ENCODE results near the gene NCF1.
"Not testable (repeated sequence)": the region's sequence is repeated elsewhere in the genome, so short reads cannot be mapped to it uniquely, and the experiment has no call there.

The NCF1 gene

DNA sequence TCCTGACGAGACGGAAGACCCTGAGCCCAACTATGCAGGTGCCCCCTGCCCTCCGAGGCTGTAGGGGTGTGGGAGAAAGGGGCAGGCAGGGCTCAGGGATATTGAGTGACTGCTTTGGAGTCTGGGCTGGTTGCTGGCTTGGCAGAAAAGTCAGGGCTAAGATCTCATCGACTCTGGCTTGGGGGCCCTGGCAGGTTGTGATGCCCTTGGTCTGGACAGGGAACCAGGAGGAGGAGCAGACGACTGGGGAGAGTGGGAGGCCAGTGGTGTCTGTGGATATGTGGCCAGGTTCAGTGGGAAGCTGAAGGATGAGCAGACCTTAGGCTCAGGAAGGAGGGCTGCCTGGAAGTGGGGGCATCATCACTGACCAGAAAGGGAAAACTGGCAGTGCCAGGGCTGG, 9.8 kb downstream of the NCF1 start:
- not testable (repeated sequence) for DNase-seq (ENCODE audit: low read depth in 4 of 4, low spot score in 1 of 4)

DNA sequence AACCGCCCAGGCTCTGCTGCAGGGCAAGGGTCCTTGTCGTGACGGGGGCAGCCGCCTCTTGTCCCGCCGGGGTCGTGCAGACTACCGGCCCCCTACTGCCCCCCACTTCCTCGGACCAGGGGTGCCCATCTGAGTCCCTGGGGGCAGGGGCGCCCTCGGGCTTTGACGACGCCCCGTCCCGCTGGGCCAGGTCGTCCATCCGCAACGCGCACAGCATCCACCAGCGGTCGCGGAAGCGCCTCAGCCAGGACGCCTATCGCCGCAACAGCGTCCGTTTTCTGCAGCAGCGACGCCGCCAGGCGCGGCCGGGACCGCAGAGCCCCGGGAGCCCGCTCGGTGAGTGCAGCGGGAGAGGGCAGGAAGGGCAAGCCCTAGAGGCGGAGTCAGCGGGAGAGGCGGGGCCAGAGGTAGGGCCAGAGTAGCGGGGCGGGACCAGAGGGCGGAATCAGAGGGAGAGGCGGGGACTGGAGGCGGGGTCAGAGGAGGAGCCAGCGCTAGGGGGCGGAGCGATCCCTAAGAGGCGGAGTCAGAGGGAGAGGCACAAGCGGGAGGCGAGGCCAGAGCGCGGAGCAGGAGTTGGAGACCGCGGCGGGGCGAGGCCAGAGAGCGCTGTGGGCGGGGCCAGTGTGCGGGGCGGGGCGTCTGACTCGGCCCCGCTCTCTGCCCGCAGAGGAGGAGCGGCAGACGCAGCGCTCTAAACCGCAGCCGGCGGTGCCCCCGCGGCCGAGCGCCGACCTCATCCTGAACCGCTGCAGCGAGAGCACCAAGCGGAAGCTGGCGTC, 14.7 kb downstream of the NCF1 start:
- peak; percentile 75 to 93 (median 90) for DNase-seq (ENCODE audit: low read depth in 4 of 4, low spot score in 1 of 4)

DNA sequence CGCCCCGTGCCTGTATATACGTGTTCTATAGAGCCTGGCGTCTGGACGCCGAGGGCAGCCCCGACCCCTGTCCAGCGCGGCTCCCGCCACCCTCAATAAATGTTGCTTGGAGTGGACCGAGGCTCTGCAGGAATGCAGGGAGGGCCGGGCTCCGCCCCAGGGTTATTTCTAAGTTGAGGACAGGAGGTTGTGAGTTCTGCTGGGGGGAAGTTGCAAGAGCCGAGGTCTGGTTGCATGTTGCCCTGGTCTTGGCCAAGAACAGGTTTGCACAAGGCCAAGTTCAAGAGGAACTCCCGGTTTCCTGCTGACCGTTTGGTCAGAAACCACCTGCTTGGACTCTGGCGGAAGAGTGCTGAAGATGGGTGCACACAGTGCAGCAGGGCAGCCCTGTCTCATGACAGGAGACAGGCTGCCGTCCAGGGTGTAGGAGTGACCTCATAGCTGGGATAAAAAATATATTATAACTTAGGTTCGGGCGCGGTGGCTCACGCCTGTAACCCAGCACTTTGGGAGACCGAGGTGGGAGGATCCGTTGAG, 15.5 kb downstream of the NCF1 start:
- DNase-seq (ENCODE audit: low read depth in 4 of 4, low spot score in 1 of 4) = not testable (repeated sequence)

DNA sequence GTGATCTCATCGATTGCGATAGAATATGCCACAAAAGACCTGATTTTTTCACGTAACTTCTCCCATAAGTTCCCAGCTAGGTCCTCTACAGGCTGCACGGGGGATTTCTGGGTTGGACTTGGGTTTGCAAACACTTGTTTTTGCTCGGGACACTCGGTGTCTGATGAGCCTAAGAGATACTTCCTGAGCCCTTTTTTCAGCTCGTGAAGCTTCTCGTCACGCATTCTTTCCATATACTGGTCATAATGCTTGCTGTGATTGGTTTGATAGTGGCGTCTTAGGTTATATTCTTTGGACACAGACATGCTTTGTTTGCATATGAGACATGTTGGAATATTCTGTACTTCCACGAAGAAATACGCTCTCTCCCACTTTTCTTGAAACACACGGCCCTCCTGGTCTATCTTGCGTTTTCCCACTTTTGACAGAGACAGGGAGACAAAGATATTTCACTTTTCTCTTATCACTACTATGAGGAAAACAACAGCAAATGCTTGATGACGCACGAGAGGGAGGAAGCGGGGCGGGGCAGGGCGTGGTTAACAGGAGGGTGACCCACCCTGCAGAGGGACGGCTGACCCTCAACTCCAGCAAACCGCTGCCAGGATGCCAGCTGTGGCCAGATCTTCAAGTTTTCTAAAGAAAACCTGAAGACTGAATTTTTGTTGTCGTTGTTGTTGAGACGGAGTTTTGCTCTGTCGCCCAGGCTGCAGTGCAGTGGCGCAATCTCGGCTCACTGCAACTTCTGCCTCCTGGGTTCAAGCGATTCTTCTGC, 24.2 kb downstream of the NCF1 start:
- DNase-seq (ENCODE audit: low read depth in 4 of 4, low spot score in 1 of 4) = not testable (repeated sequence)

DNA sequence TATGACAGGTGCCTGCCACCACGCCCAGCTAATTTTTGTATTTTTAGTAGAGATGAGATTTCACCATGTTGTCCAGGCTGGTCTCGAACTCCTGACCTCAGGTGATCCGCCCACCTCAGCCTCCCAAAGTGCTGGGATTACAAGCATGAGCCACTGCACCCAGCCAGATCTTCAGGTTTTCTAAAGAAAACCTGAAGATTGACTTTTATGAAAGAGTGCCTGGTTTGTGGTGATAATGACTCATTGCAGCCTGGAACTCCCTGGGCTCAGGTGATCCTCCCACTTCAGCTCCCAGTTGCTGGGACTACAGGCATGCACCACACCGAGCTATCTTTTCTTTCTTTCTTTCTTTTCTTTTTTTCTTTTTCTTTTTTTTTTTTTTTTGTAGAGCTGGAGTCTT, 24.8 kb downstream of the NCF1 start:
- DNase-seq (ENCODE audit: low read depth in 4 of 4, low spot score in 1 of 4) = peak in 1 of 4 experiments; percentile 7

DNA sequence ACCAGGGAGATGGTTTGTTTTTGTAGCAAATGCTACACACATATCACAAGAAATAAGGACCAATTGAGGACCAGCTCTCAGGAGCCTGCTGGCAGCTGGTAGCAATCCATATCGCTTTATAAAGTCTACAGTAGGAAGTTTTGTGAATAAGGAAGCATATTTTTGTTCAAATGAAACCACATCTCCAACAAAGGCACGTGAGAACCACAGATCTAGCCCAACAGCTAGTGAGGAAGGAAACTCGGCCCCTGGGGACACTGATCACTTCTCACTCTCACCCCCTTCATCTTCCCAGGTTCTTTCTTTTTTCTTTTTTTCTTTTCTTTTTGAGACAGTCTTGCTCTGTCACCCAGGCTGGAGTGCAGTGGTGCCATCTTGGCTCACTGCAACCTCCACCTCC, 42.1 kb downstream of the NCF1 start:
- DNase-seq (ENCODE audit: low read depth in 4 of 4, low spot score in 1 of 4) = not testable (repeated sequence)

DNA sequence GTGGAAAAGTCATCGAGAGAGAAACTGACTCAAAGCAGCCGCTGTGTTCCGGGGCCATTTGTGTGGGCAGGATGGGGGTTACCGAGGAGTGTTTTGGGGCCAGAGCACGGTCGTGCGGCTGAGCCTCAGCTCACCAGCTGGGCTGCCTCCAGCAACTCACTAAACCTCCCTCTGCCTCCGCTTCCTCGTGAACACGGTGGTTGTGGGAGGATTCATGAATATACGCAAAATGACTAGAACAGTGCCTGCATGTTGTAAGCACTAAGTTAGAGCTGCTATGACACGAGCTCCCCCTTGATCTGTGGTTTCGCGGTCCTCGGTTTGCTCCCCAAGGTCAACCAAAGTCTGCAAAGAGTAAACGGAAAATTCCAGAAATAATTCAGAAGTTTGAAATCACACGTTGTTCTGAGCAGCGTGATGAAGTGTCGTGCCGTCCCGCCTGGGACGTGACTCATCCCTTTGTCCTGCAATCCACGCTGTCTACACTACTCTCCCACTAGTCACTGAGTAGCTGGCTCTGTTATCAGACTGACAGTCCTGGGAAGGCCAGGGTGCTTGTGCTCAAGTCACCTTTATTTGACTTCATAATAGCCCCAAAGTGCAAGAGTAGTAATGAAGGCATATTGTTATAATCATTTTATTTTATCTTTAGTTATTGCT, 46.5 kb downstream of the NCF1 start:
- not testable (repeated sequence) for DNase-seq (ENCODE audit: low read depth in 4 of 4, low spot score in 1 of 4)

DNA sequence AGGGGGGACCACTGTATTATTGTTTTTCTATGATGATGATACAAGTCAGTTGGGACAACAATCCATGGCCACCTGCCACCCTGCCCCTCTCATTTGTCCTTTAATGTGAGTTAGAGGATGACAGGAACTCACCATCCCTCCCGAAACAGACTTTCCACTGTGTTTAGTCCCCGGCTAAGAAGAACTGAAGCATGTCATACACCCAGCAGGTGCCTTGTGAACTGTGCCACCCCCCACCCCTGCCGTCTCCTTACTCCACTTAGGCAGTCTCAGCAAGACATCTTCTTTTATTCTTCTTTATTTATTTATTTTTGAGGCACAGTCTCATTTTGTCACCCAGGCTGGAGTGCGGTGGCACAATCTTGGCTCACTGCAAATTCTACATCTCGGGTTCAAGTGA, 47.4 kb downstream of the NCF1 start:
- not testable (repeated sequence) for DNase-seq (ENCODE audit: low read depth in 4 of 4, low spot score in 1 of 4)

DNA sequence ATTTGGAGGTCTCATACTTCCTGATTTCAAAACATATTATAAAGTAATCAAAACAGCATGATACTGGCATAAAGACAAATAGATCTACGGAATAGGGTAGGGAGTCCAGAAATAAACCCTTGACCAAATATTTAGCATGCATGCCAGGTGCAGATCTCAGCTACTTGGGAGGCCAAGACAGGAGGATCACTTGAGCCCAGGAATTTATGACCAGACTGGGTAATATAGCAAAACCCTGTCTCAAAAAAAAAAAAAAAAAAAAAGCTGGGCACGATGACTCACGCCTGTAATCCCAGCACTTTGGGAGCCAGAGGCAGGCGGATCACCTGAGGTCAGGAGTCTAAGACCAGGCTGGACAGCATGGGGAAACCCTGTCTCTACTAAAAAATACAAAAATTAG, 56.1 kb downstream of the NCF1 start:
- not testable (repeated sequence) for DNase-seq (ENCODE audit: low read depth in 4 of 4, low spot score in 1 of 4)

DNA sequence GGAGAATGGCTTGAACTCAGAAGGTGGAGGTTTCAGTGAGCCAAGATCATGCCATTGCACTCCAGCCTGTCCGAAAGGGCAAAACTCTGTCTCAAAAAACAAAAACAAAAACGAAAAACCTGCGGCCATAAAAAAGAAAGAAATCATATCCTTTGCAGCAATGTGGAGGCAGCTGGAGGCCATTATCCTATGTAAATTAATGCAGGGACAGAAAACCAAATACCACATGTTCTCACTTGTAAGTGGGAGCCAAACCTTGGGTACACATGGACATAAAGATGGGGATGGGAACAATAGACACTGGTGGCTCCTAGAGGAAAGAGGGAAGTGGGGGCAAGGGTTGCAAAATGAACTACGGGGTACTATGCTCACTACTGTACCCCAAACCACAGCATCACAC, 56.6 kb downstream of the NCF1 start:
- not testable (repeated sequence) for DNase-seq (ENCODE audit: low read depth in 4 of 4, low spot score in 1 of 4)

All from stimulated activated CD4-positive, alpha-beta T cell treated with anti-CD3 and anti-CD28 coated beads, Interleukin-1b, Interleukin-23, amount 100 ng/mL, for 24 hours (primary cell).